ENCODE results near the gene ARHGEF19. TPM values are rescaled to one million over a fixed set of nuclear protein-coding genes. Genes with fewer than 3 reads are reported as not detected.
A peak's percentile ranks its signal among the peaks of the same experiment; 100 is the strongest.

The ARHGEF19 gene
- total and polyA plus RNA-seq, 2 of the 4 experiments (the other 2 are of a cell fraction): 4.5 to 16.8 TPM

DNA sequence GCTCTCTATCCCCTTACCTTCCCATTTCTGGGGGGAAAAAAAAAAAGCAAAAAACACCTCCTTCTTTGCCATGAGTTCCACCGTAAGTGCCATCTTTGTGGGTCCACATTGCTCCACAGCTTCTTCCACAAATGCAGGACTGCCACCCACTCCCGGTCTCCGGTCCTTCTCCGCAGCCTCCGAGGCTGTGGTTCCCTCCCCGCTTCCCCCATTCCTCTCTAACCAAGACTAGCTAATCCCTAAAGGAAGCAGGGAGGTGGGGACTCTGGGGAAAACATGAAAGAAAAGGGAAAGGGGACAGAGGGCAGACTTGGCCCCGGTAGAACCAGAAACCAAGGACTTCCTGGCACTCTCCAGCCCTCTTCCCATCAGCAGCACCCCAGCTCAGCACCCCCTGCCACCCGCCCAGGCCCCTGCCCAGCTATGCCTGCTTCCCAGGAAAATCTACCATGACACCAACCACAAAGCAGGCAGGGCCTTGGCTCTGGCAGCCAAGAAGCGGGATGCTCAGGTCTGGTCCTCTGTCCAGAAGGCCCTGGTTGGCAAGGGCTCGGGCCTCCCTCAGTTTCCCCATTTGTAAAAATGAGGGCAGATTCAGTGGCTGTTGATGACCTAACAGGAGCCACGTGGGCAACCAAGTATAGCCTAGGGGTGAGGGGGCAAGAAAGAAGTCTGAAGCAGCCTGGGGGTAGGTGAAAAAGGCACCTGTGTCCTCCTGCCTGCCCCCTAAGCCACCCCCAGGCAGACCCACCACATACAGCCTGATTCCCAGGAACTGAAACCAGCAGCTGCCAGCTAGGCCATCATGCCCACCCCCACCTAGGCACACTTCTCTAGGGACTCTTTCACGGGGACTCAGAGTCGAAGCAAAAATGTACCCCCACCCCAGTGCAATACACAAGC lies 59.1 kb downstream of the ARHGEF19 start:
- peak overlapping the region; percentile 98 for H4K91ac ChIP-seq (ENCODE audit: insufficient read depth, low read depth, low read length)
- peak overlapping the region; percentile 77 for H2BK20ac ChIP-seq (ENCODE audit: low read depth, low read length)
- H4K5ac ChIP-seq (ENCODE audit: low read depth, low read length): peak overlapping the region; percentile 76
- no peaks in the 10 kb centered on the region for H3K27me3 ChIP-seq (ENCODE audit: control insufficient read depth, insufficient read depth, low read length)
- peak overlapping the region; percentile 77 for H3K18ac ChIP-seq (ENCODE audit: low read depth, low read length)
- intact Hi-C loops (cut with micrococcal nuclease): no loop called here
- peak overlapping the region; percentile 87 for H2BK120ac ChIP-seq (ENCODE audit: low read depth, low read length)
- H3K36me3 ChIP-seq (ENCODE audit: control insufficient read depth, insufficient read depth, low read length): peaks cover 24% of the 10 kb centered on the region
- WGBS, 2 experiments (ENCODE audit: extremely low coverage in 2 of 2, insufficient read length in 1 of 2): no CpG with 5 or more reads among the region's 13 CpGs
- ChIA-PET POLR2A (ENCODE audit: unreplicated experiment) (interaction anchor here (0.6 kb wide), 2 partner anchors 10 to 78 kb away, joined by 3 read pairs; no protein-coding TSS in a partner anchor), CTCF (interaction anchor here (1.0 kb wide), 1 partner anchor 71 kb away, joined by 4 read pairs; no protein-coding TSS in a partner anchor)
- peak overlapping the region; percentile 63 for H3K4me2 ChIP-seq (ENCODE audit: low read depth, low read length)
- H3K4me3 ChIP-seq (ENCODE audit: insufficient read depth, low read depth, low read length): peak overlapping the region; percentile 83
- no peak overlapping the region for H2AFZ ChIP-seq (replicated peaks; ENCODE audit: low read length, poor library complexity)
- peak overlapping the region; percentile 95 for H2AK5ac ChIP-seq (ENCODE audit: low read depth, low read length)
- peak overlapping the region; percentile 99 for H2BK5ac ChIP-seq (ENCODE audit: low read depth, low read length, poor library complexity, severe bottlenecking)
- peaks cover 35% of the 10 kb centered on the region for H3K9me1 ChIP-seq (ENCODE audit: insufficient read depth, low read length)
- H4K8ac ChIP-seq (ENCODE audit: low read depth in 2 of 2, low read length in 2 of 2): peak overlapping the region; percentile 96 to 97
- TF ChIP-seq FOS (IDR thresholded peaks at IDR 0.05; ENCODE audit: low read depth, low read length) (no peak), MAZ (IDR thresholded peaks at IDR 0.05; ENCODE audit: borderline replicate concordance, low read depth, low read length) (no peak; the same call in 1 of the 2 replicates), RCOR1 (IDR thresholded peaks at IDR 0.05; ENCODE audit: insufficient replicate concordance, low read length) (no peak), RAD21 (IDR thresholded peaks at IDR 0.05; ENCODE audit: low read length) (no peak)
- peak overlapping the region; percentile 60 for H3K9ac ChIP-seq (ENCODE audit: low read depth, low read length)
- peaks cover 13% of the 10 kb centered on the region for H4K20me1 ChIP-seq (ENCODE audit: insufficient read depth, low read length)
- peaks cover 40% of the 10 kb centered on the region for H3K4me1 ChIP-seq (ENCODE audit: control insufficient read depth, insufficient read depth, low read length)
- peak overlapping the region; percentile 94 for H3K4ac ChIP-seq (ENCODE audit: low read depth, low read length)
- peak overlapping the region; percentile 99 for H3K14ac ChIP-seq (replicated peaks; ENCODE audit: low read depth, low read length)
- no peaks in the 10 kb centered on the region for H3K9me3 ChIP-seq (ENCODE audit: control insufficient read depth, insufficient read depth, low read length)
- peaks cover 7 to 71% of the 10 kb centered on the region in 2 experiments; a peak in 3 of 4 replicates for H3K79me1 ChIP-seq (ENCODE audit: low read depth in 1 of 2, low read length in 2 of 2)
- no TSS peak for BruUV-seq (replicated peaks)
- no peak for DNase-seq
- H3K23ac ChIP-seq (ENCODE audit: low read depth, low read length): peak overlapping the region; percentile 95
- peak overlapping the region; percentile 66 for H3K56ac ChIP-seq (ENCODE audit: extremely low read depth, insufficient read depth, low read length)
- in situ Hi-C loops (cut with MboI; ENCODE audit: low sequenced_read_pairs): no loop called here
- H3K27ac ChIP-seq (ENCODE audit: insufficient read depth, low read length): peak overlapping the region; percentile 96
- H2AK9ac ChIP-seq (replicated peaks; ENCODE audit: low read depth, low read length, poor library complexity): peak overlapping the region; percentile 98
- dilution Hi-C loops (cut with HindIII; ENCODE audit: low sequenced_read_pairs, unreplicated experiment): no loop called here
- ATAC-seq (ENCODE audit: low read depth): no peak
- H2BK15ac ChIP-seq (ENCODE audit: low read depth, low read length): peak overlapping the region; percentile 92
